HFFc6 (cell line): Measurements from ENCODE around the gene FGR. TPM values are rescaled to one million over a fixed set of nuclear protein-coding genes. Genes with fewer than 3 reads are reported as not detected.

ENCODE experiments used
- DNase-seq: peaks from one replicate; pipeline ENCODE4 v3.0.0-alpha.2; 2018
- H3K27ac Mint-ChIP-seq: 2 replicates; pipeline ENCODE4 v1.8.0; 2020; ENCODE audit warnings: mild to moderate bottlenecking, mixed read lengths
- H3K27me3 Mint-ChIP-seq: 2 replicates; pipeline ENCODE4 v1.8.0; 2021; ENCODE audit warnings: mild to moderate bottlenecking, moderate library complexity, mixed read lengths; ENCODE audit not compliant: insufficient read depth
- H3K36me3 Mint-ChIP-seq: 2 replicates; pipeline ENCODE4 v1.8.0; 2021; ENCODE audit warnings: low read depth, mixed read lengths
- H3K4me1 Mint-ChIP-seq: 2 replicates; pipeline ENCODE4 v1.8.0; 2020; ENCODE audit warnings: low read depth, mixed read lengths
- H3K4me3 Mint-ChIP-seq: 2 replicates; pipeline ENCODE4 v1.8.0; 2020; ENCODE audit warnings: mild to moderate bottlenecking, moderate library complexity, mixed read lengths
- H3K9me3 Mint-ChIP-seq: 2 replicates; pipeline ENCODE4 v1.8.0; 2020; ENCODE audit warnings: mild to moderate bottlenecking, mixed read lengths
- CTCF ChIP-seq: fragments of 200-600 bp; sonication (generic); IDR thresholded peaks from 2 replicates; pipeline ENCODE4 v1.5.0; 2021; ENCODE audit warnings: antibody characterized with exemption, mild to moderate bottlenecking
- total RNA-seq, 6 experiments: library from RNA; stranded (reverse); fragmentation: NEBNext Ultra II Directional; extraction: Animal tissue kit (Norgen Biotek cat#: 25700); gene quantifications; 2 replicates in 1 of 6; 3 replicates in 5 of 6; pipeline ENCODE4 v1.2.3, GENCODE V29; 2021

The FGR gene
- total RNA-seq, 6 experiments from 2014 or later = not detected

DNA sequence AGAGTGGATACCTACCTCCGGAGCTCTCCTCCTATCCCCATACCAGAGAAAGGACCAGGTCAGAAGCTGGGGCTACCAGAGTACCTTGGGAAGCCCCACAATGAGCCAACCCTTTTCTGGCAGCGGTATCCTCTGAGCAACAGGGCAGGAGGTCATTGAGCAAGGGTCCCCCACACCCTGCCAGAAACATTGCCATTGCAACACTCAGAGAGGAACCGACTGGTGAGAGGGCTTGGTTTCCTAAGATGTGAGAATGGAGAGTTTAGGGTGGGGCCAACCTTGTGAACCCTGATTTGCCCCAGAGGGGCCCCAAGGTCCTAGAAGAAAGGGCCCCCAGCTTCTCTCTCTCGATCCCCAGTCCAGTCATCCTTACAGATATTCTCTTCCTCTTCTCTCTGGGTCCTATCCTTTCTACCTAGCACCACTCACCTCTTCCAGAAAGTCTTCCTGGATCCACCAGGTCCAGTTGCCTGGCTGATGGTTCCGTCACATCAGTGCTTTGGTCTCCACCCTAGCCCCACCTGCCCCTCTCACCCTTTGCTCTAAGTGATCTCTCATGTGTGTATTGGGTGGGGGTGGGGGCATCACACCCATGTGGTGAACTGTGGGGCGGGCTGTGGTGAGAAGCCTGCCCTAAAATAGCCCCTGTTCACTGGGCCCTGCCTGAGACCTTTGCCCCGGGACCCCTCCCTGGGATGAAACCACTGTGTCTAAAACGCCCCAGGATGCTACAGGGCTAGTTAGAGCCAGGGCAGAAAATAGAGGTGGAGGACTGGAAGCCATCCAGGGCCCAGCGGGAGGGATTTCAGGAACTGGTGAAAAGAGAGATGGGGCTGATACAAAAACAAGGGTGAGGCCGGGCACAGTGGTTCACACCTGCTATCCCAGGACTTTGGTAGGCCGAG is 8.7 kb downstream of the FGR start:
- H3K4me1 Mint-ChIP-seq = peaks cover 6% of the 10 kb centered on the region
- H3K27ac Mint-ChIP-seq = no peak overlapping the region

GRCh38 chr1:27624467-27625178 is 10.4 kb downstream of the FGR start:
- H3K4me1 Mint-ChIP-seq = no peaks in the 10 kb centered on the region
- H3K36me3 Mint-ChIP-seq = no peaks in the 10 kb centered on the region

More for the DNA sequence above, 8.7 kb downstream of the FGR start:
- Mint-ChIP-seq H3K9me3 (no peaks in the 10 kb centered on the region), H3K4me3 (no peak overlapping the region), H3K27me3 (peaks cover 5% of the 10 kb centered on the region), H3K36me3 (no peaks in the 10 kb centered on the region)
- no peak for TF ChIP-seq CTCF
- DNase-seq = no peak

GRCh38 chr1:27623327-27624212 is 11.4 kb downstream of the FGR start:
- DNase-seq = no peak
- no peaks in the 10 kb centered on the region for H3K36me3 Mint-ChIP-seq
- no peaks in the 10 kb centered on the region for H3K9me3 Mint-ChIP-seq
- H3K27ac Mint-ChIP-seq = no peak overlapping the region
- no peak overlapping the region for H3K4me3 Mint-ChIP-seq
- H3K4me1 Mint-ChIP-seq = no peaks in the 10 kb centered on the region
- H3K27me3 Mint-ChIP-seq = peaks cover 10% of the 10 kb centered on the region
- TF ChIP-seq CTCF = no peak

More at GRCh38 chr1:27624467-27625178, 10.4 kb downstream of the FGR start:
- no peak for TF ChIP-seq CTCF
- H3K27ac Mint-ChIP-seq = no peak overlapping the region
- peaks cover 6% of the 10 kb centered on the region for H3K27me3 Mint-ChIP-seq
- no peak overlapping the region for H3K4me3 Mint-ChIP-seq
- DNase-seq = no peak
- H3K9me3 Mint-ChIP-seq = no peaks in the 10 kb centered on the region

DNA sequence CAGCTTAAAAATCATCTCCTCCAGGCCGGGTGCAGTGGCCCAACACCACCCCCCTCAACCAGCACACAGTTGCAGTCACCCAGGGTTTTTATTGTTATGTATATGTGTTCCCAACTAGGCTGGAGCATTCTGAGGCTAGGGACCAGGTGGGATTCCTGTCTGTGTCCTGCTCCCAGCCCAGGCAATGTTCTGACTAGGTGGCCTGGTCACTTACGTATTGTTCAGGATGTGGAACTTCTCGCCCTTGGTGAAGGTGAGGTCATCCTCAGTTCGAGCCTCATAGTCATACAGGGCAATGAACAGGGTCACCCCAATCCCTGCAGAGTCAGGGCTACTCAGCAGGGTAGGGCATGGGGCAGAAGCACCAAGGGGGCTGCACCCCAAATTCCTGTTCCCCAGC is 12.2 kb downstream of the FGR start:
- H3K27ac Mint-ChIP-seq = no peak overlapping the region
- no peaks in the 10 kb centered on the region for H3K36me3 Mint-ChIP-seq
- no peak for DNase-seq
- H3K27me3 Mint-ChIP-seq = peaks cover 10% of the 10 kb centered on the region
- TF ChIP-seq CTCF = no peak
- no peak overlapping the region for H3K4me3 Mint-ChIP-seq
- no peaks in the 10 kb centered on the region for H3K4me1 Mint-ChIP-seq
- no peaks in the 10 kb centered on the region for H3K9me3 Mint-ChIP-seq
